HG03103 (cell line): ENCODE data around the gene FTSJ3.
A peak's percentile ranks its signal among the peaks of the same experiment; 100 is the strongest.
"Not testable (repeated sequence)": the region's sequence is repeated elsewhere in the genome, so short reads cannot be mapped to it uniquely, and the experiment has no call there.

ENCODE experiments used
- ATAC-seq: cut with Tn5 transposase; IDR thresholded peaks from one replicate; pipeline ENCODE4 v1.9.1; 2021; ENCODE audit warnings: low read depth; ENCODE audit not compliant: unreplicated experiment

FTSJ3 gene

GRCh38 chr17:63843387-63843888 lies 16.0 kb upstream of the FTSJ3 start:
- ATAC-seq: not testable (repeated sequence)

- peak; percentile 75 for ATAC-seq
Measured at GRCh38 chr17:63842540-63843386, 15.3 kb upstream of the FTSJ3 start, which contains the start of gene SMARCD2. Gene SMARCD2, minus strand, starts transcription at chr17:63842685. Its CDS starts 11 bp downstream, at chr17:63842674.

- peak; percentile 16 for ATAC-seq
Measured at GRCh38 chr17:63842173-63842539, 14.7 kb upstream of the FTSJ3 start.

DNA sequence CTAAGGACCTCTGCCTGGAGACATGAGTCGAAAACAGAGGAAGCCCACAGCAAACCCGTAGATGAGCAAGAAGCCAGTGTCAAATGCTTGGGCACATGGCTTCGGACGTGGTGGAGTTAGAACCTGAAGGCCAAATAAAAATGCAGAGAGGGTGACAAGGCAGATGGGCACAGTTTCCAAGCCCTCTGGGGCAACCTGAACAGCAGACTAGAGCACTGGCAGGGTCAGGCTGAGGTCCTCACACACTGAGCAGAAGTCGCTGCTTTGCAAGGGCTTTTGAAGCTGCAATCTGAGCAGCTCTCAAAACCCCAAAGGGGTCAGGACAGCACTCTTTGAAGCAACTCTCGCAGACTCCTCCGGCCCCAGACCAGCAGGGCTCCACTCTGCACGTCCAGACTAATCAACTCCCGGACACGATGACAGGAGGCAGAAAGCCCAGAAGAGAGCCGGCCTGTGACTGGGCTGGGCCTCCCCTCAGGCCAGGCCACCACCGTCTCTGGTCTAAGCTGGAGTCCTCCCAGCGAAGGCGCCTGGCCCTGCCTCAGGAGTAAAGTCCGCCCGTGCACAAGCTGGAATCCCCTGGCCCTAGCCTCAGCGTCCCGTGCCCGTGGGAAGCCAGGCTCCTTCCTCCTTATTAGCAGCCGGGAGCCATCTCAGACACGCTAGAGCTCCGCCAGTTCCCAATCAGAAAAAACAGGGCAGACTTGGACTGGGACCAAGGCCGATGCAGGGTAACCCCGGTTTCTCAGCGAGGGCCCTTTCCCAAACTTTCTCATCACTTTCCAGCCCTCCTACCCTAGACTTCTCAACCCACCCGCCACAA lies 14.1 kb upstream of the FTSJ3 start:
- ATAC-seq: no peak

- no peak for ATAC-seq
Measured at GRCh38 chr17:63840591-63841349, 13.3 kb upstream of the FTSJ3 start.

DNA sequence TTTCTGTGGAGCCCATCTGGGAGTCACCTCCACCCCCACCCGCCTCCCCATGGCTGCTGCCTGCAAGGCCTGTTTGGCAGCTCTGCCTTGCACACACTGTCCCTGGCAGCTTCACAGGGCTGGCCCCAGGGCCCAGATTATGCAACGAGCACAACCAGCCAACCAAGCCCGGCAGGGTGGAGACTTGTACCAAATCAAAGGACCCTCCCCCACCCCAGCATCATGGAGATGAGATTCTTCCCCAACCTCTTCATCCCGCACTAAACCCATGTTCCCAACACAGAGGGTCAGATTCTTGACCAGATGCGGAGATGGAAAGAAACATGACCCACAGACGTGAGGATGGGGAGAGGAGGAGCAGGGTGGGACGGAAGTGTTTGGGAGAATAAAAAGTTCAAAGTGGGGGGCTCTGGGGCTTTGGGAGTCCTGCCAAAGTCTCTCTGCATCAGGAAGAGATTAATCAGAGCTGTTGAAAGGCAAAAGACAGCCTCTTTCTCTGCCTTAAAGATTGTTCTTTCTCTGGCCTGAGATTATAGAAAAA lies 11.2 kb upstream of the FTSJ3 start:
- no peak for ATAC-seq

DNA sequence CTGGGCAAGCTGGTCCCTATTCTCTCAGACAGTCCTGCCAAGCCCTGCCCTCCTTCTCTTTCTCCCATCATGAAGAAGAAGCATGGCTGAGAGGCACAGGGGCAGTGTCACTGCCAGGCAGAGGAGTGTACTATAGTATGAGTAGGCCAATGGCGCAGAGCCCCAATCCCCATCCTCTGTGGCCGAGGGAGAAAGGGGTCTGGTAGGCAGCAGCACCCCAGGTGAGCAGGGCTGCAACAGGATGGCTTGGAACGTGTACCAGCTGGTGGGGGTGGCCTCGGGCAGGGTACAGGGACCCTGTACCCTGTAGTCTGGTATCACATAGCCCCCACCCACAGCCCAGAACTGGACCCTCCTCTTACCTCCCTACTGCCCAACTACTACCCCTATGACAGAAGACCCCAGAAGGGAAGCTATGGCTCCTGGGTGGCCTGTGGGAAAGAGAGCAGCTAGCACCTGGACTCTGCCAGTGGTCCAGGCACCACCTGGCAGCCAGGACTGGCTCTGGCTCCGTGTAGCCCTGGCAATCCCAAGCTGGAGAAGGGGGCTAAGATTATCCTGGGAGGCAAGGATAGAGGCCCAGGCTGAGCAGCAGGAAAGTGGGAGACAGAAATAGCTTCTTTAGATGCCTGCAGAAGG lies 10.6 kb upstream of the FTSJ3 start:
- no peak for ATAC-seq

GRCh38 chr17:63837480-63837879 lies 10.0 kb upstream of the FTSJ3 start:
- ATAC-seq: no peak

GRCh38 chr17:63836811-63837210 lies 9.3 kb upstream of the FTSJ3 start:
- no peak for ATAC-seq

GRCh38 chr17:63835167-63835720 lies 7.8 kb upstream of the FTSJ3 start:
- no peak for ATAC-seq

DNA sequence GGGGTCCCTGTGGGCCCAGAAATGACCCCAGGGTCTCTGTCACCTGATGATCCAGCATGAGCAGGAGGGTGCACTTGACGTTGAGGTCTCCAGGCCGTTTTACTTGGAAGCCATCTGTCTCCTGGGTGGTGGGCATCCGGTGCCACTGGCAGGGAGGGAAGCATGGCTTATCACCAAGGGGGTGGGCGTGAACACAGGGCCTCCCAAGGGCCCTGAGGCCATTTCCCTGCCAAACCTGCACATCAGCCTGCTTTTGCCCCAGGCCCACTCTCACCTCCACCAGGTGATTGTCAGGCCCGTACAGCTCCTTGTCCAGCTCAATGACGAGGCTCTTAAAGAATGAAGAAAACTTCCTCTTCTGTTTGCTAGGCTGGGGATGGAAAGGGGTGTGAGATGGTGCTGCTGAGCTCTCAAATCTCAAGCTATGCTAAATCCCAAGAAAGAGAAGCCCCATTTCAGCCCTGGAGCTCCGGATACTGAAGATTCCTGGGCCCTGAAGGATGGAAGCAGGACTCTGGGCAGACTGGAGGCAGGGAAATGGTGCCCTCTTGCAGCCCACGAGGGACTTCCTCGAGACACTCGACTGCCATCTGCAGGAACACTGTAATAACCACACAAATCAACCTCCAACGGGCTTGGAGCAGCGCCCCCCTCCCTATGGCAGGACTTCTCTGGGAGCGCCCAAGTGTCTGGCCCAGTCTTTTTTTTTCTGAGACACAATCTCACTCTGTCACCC lies 7.1 kb upstream of the FTSJ3 start:
- no peak for ATAC-seq

DNA sequence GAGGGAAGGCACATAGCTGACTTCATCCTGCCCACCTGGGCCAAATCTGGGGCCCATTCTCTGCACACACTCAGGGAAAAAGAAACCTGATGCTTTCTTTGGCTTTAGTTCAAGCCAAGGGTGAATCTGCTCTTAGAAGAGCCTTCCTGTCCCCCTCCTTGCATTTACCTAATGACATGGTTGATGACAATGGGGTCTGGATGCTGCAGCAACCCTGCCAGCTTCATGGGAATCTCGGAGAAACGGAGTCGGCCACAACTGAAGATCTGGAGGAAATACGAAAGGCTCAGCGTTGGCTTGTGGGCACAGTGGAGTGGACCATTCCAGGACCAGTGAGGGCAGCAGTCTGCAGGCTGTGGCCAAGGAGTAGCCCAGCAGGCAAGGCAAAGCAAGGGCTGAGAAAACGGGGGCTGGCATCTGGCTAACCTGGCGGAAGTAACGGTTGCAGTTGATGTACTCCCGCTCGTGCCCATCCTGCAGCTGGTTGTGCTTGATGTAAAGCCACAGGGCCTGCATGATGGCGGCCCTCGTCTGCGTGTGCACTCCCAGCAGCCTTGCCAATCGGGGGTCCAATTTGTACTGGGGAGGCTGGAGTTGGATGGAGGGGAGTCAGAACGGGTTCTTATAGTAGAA lies 6.4 kb upstream of the FTSJ3 start:
- no peak for ATAC-seq

- no peak for ATAC-seq
Measured at GRCh38 chr17:63833026-63833740, 5.7 kb upstream of the FTSJ3 start.

DNA sequence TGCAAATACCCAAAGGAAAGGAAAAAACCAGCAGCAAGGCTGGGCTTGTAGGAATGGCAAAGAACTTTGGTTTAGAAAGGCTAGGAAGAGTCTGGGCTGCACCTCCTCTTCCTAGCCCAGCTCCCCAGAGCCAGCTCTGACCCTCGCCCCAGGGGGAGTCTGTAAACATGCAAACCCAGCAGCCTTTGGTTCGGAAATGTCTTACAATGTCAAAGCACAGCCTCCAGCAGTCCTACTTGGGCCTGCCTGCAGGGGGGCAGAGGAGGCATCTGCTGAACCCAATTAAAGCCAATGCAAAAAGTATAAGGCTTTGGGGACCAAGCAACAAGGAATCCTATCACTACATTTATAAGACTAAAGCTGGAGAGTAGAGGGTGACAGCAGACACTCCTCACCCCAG lies 5.0 kb upstream of the FTSJ3 start:
- no peak for ATAC-seq

GRCh38 chr17:63832014-63832413 lies 4.6 kb upstream of the FTSJ3 start:
- no peak for ATAC-seq

GRCh38 chr17:63831505-63831904 lies 4.0 kb upstream of the FTSJ3 start:
- no peak for ATAC-seq

DNA sequence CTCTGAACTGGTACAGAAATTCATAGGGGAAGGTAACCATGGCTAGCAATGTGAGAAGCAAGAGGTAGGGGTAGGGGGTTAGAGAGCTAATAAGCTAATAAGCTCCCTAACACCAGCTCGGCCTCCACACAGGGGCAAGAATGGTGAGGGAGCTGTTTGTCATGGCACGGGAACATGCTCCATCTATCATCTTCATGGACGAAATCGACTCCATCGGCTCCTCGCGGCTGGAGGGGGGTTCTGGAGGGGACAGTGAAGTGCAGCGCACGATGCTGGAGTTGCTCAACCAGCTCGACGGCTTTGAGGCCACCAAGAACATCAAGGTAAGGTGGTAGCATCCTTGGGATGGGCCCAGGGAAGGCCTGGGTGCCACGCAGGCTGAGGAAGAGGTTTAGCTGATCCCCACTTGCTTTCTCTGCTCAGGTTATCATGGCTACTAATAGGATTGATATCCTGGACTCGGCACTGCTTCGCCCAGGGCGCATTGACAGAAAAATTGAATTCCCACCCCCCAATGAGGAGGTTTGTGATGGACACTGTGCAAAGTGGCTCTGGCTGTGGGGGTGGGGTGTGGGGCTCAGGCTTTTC lies 3.5 kb upstream of the FTSJ3 start:
- no peak for ATAC-seq

DNA sequence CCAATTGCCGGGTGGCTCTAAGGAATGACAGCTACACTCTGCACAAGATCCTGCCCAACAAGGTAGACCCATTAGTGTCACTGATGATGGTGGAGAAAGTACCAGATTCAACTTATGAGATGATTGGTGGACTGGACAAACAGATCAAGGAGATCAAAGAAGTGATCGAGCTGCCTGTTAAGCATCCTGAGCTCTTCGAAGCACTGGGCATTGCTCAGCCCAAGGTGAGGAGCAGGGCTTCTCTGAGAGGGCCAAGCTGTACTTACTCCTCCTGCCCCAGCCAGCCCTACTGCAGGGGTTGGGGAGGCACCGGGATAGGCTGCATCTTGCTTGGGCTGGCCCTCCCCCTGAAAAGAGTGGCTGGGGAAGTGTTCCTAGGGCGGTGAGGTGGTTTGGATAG lies 2.8 kb upstream of the FTSJ3 start:
- no peak for ATAC-seq
